PC-9 (cell line): Measurements from ENCODE around the gene ARHGEF7. TPM values are rescaled to one million over a fixed set of nuclear protein-coding genes. Genes with fewer than 3 reads are reported as not detected.
A peak's percentile ranks its signal among the peaks of the same experiment; 100 is the strongest.

Source experiments
- BruUV-seq: library from RNA; stranded (reverse); fragments of 400-500 nt; replicated peaks from 2 replicates; lab custom pipeline; 2021; lab: Mats Ljungman, UMichigan
- CTCF ChIA-PET: fragments of 300-600 bp; sonication (Branson Sonifier 250); formaldehyde crosslinking; loops from one replicate; lab custom pipeline; 2022; ENCODE audit warnings: antibody characterized with exemption; lab: Charles Lee
- POLR2A ChIA-PET: fragments of 300-600 bp; sonication (Branson Sonifier 250); formaldehyde crosslinking; loops from one replicate; lab custom pipeline; 2022; ENCODE audit warnings: antibody characterized with exemption; ENCODE audit not compliant: unreplicated experiment; lab: Charles Lee
- DNase-seq, 2 experiments: peaks; one replicate each; pipeline versions ENCODE4 v3.0.0 to v3.0.0-alpha.2; 2015 to 2022; ENCODE audit warnings: mixed read lengths in 1 of 2
- H2AFZ ChIP-seq: fragments of 200-600 bp; sonication (generic); 2 replicates; pipeline ENCODE4 v1.8.1; 2017; ENCODE audit warnings: antibody characterized with exemption
- H3F3A ChIP-seq: fragments of 200-600 bp; sonication (generic); 2 replicates; pipeline ENCODE4 v1.8.1; 2017; ENCODE audit warnings: antibody characterized with exemption, mild to moderate bottlenecking, low read depth; ENCODE audit not compliant: insufficient read depth
- H3K27ac ChIP-seq: fragments of 200-600 bp; sonication (generic); 2 replicates; pipeline ENCODE4 v1.6.1; 2016; ENCODE audit warnings: mixed run types
- H3K27me3 ChIP-seq: fragments of 200-600 bp; sonication (generic); 2 replicates; pipeline ENCODE4 v1.6.1; 2016; ENCODE audit warnings: low read depth, mixed run types; ENCODE audit not compliant: insufficient read depth
- H3K36me3 ChIP-seq: fragments of 200-600 bp; sonication (generic); 2 replicates; pipeline ENCODE4 v1.6.1; 2016; ENCODE audit warnings: low read depth, mixed run types
- H3K4me1 ChIP-seq: fragments of 200-600 bp; sonication (generic); replicated peaks from 2 replicates; pipeline ENCODE4 v1.6.1; 2016; ENCODE audit warnings: mixed run types; ENCODE audit not compliant: insufficient read depth
- H3K4me2 ChIP-seq: fragments of 200-600 bp; sonication (generic); 2 replicates; pipeline ENCODE4 v1.6.1; 2017; ENCODE audit warnings: mixed run types
- H3K4me3 ChIP-seq: fragments of 200-600 bp; sonication (generic); 2 replicates; pipeline ENCODE4 v1.6.1; 2016; ENCODE audit warnings: mixed run types
- H3K79me2 ChIP-seq: fragments of 200-600 bp; sonication (generic); 2 replicates; pipeline ENCODE4 v1.6.1; 2017; ENCODE audit warnings: low read depth, mixed run types
- H3K9me2 ChIP-seq: fragments of 200-600 bp; sonication (generic); 2 replicates; pipeline ENCODE4 v1.8.1; 2017; ENCODE audit warnings: mild to moderate bottlenecking; ENCODE audit not compliant: insufficient read depth
- H3K9me3 ChIP-seq: fragments of 200-600 bp; sonication (generic); 2 replicates; pipeline ENCODE4 v1.8.1; 2016; ENCODE audit warnings: low read depth; ENCODE audit not compliant: insufficient read depth
- H4K20me1 ChIP-seq: fragments of 200-600 bp; sonication (generic); 2 replicates; pipeline ENCODE4 v1.8.1; 2017; ENCODE audit not compliant: insufficient read depth
- CTCF ChIP-seq: fragments of 200-600 bp; sonication (generic); conservative IDR thresholded peaks from 2 replicates; pipeline ENCODE4 v1.6.1; 2017; ENCODE audit warnings: mixed run types, antibody characterized with exemption, mild to moderate bottlenecking, moderate library complexity
- EZH2 ChIP-seq: fragments of 200-600 bp; sonication (generic); IDR thresholded peaks from 2 replicates; pipeline ENCODE4 v1.8.0; 2017; ENCODE audit warnings: antibody characterized with exemption, low read depth
- intact Hi-C: fragments of 100-400 bp; cut with micrococcal nuclease; formaldehyde crosslinking; loops from one replicate; pipeline ENCODE4 v1.10.0; 2022; ENCODE audit not compliant: unreplicated experiment
- total RNA-seq: library from RNA; stranded (reverse); gene quantifications from 2 replicates; pipeline ENCODE4 v1.2.3, GENCODE V29; 2021

Gene ARHGEF7
- total RNA-seq, 1 experiment from 2014 or later = 37.0 TPM

GRCh38 chr13:111209613-111210012 lies 94.5 kb downstream of the ARHGEF7 start:
- Histone ChIP-seq H3F3A (no peaks in the 10 kb centered on the region), H3K4me1 (no peaks in the 10 kb centered on the region), H3K9me2 (no peaks in the 10 kb centered on the region), H4K20me1 (peaks cover 32% of the 10 kb centered on the region; the same call in 1 of the 2 replicates), H3K79me2 (peaks cover 29% of the 10 kb centered on the region; the same call in 1 of the 2 replicates), H3K27me3 (no peaks in the 10 kb centered on the region), H3K27ac (no peak overlapping the region), H3K4me3 (no peak overlapping the region), H3K9me3 (no peaks in the 10 kb centered on the region), H3K4me2 (no peak overlapping the region), H3K36me3 (no peaks in the 10 kb centered on the region), H2AFZ (no peak overlapping the region)
- intact Hi-C loops = no loop called here
- peak in 1 of 2 experiments; percentile 10 for DNase-seq
- POLR2A ChIA-PET = interaction anchor here (0.5 to 0.6 kb wide), 2 partner anchors 492 to 1096 kb away, joined by 3 to 6 read pairs; no protein-coding TSS in a partner anchor
- CTCF ChIA-PET = no interaction called here
- TF ChIP-seq CTCF (no peak), EZH2 (no peak)
- BruUV-seq = no TSS peak

- H3K4me1 ChIP-seq = no peaks in the 10 kb centered on the region
- no peak for TF ChIP-seq EZH2
- TF ChIP-seq CTCF = no peak
- no peaks in the 10 kb centered on the region for H3F3A ChIP-seq
- H3K4me2 ChIP-seq = no peak overlapping the region
- no peak overlapping the region for H3K27ac ChIP-seq
- peak in 1 of 2 experiments; percentile 31 for DNase-seq
- no peaks in the 10 kb centered on the region for H3K27me3 ChIP-seq
- intact Hi-C loops = no loop called here
- BruUV-seq = no TSS peak
- H3K36me3 ChIP-seq = no peaks in the 10 kb centered on the region
- H3K9me2 ChIP-seq = no peaks in the 10 kb centered on the region
- ChIA-PET POLR2A (interaction anchor here (0.6 kb wide), 1 partner anchor 1097 kb away, joined by 6 read pairs; no protein-coding TSS in a partner anchor), CTCF (no interaction called here)
- peaks cover 31% of the 10 kb centered on the region; the same call in 1 of the 2 replicates for H4K20me1 ChIP-seq
- peaks cover 31% of the 10 kb centered on the region; the same call in 1 of the 2 replicates for H3K79me2 ChIP-seq
- H3K9me3 ChIP-seq = no peaks in the 10 kb centered on the region
- H2AFZ ChIP-seq = no peak overlapping the region
- H3K4me3 ChIP-seq = no peak overlapping the region
Observed at GRCh38 chr13:111210091-111210490, 95.0 kb downstream of the ARHGEF7 start.

GRCh38 chr13:111210544-111211469 lies 95.7 kb downstream of the ARHGEF7 start:
- no peak overlapping the region for H3K27ac ChIP-seq
- H3K36me3 ChIP-seq = no peaks in the 10 kb centered on the region
- no peaks in the 10 kb centered on the region for H3F3A ChIP-seq
- no peaks in the 10 kb centered on the region for H3K9me3 ChIP-seq
- no peak overlapping the region for H2AFZ ChIP-seq
- TF ChIP-seq CTCF = no peak
- no peak for TF ChIP-seq EZH2
- no peak overlapping the region for H3K4me3 ChIP-seq
- H3K4me1 ChIP-seq = no peaks in the 10 kb centered on the region
- no peaks in the 10 kb centered on the region for H3K27me3 ChIP-seq
- intact Hi-C loops = no loop called here
- POLR2A ChIA-PET = interaction anchor here (0.6 kb wide), 1 partner anchor 9 kb away, joined by 3 read pairs; no protein-coding TSS in a partner anchor
- peaks cover 29% of the 10 kb centered on the region; the same call in 1 of the 2 replicates for H4K20me1 ChIP-seq
- H3K4me2 ChIP-seq = no peak overlapping the region
- BruUV-seq = no TSS peak
- peaks cover 35% of the 10 kb centered on the region; the same call in 1 of the 2 replicates for H3K79me2 ChIP-seq
- DNase-seq = peak in 1 of 2 experiments; percentile 7
- H3K9me2 ChIP-seq = no peaks in the 10 kb centered on the region
- CTCF ChIA-PET = interaction anchor here (0.7 kb wide), 2 partner anchors 11 to 812 kb away, joined by 6 to 19 read pairs; no protein-coding TSS in a partner anchor
